ENCODE data around the gene CDH1. TPM values are rescaled to one million over a fixed set of nuclear protein-coding genes. Genes with fewer than 3 reads are reported as not detected.
A peak's percentile ranks its signal among the peaks of the same experiment; 100 is the strongest.

The CDH1 gene
- total RNA-seq, 1 experiment from 2014 or later, result 100 TPM

DNA sequence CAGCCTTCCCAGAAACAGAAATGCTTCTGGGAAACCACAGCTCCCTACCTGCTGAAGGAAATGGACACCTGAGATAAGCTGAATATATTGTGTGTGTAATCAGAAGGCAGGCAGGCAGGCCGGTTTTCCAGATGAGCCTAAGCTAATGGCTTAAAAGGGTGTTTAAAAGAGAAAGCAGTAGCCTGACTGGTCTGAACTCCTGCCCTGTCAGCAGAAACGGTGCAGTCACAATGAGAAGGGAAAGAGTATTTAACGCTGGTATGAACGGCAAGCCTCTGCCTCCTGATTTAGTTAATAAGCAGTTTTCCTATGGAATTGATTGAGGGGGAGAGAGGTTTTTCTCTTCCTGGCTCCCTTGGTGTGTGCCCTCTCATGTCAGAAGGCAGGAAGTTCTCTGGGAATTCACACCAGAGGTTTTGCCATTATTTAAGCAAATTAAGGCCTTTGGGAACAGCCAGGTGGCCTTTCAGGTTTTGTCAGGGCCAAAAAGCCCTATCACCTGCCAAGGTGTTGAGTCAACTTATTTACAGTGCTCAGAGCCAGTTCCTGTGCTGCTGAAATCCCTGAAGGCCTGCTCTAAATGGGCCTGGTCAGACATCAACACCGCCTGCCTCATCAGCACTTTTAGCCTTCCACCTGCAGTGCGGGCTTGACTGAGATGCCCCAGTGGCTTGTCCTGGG is 41.6 kb downstream of the CDH1 start:
- peaks cover 12% of the 10 kb centered on the region for H3K36me3 ChIP-seq (ENCODE audit: low read depth, low read length)
- H3K9me2 ChIP-seq (replicated peaks; ENCODE audit: low read length), result no peaks in the 10 kb centered on the region
- H3K27me3 ChIP-seq (ENCODE audit: low read length), result no peaks in the 10 kb centered on the region
- peak overlapping the region; percentile 33; the same call in 1 of the 2 replicates for H3K4me3 ChIP-seq (ENCODE audit: low read length)
- no TSS peak for BruUV-seq (replicated peaks)
- 0 out of 2 replicates have a peak overlapping the region, but pooled peaks have one; percentile 9 for H3K9ac ChIP-seq (ENCODE audit: low read length)
- DNase-seq (peak; percentile 87), ATAC-seq (peak; percentile 82)
- no peaks in the 10 kb centered on the region for H4K20me1 ChIP-seq (ENCODE audit: low read length)
- peaks cover 21% of the 10 kb centered on the region for H3K4me1 ChIP-seq (ENCODE audit: insufficient read depth, low read length)
- H2AFZ ChIP-seq (ENCODE audit: low read length), result no peak overlapping the region
- H3K27ac ChIP-seq (ENCODE audit: low read length), result peak overlapping the region; percentile 85
- ChIA-PET POLR2A (ENCODE audit: unreplicated experiment) (no interaction called here), CTCF (interaction anchor here (0.6 to 1.2 kb wide), 2 partner anchors 52 to 188 kb away, joined by 3 to 5 read pairs; no protein-coding TSS in a partner anchor)
- TF ChIP-seq EZH2phosphoT487 (IDR thresholded peaks at IDR 0.05; ENCODE audit: borderline replicate concordance, low read length), result no peak
- TF ChIP-seq, protein P1, sequence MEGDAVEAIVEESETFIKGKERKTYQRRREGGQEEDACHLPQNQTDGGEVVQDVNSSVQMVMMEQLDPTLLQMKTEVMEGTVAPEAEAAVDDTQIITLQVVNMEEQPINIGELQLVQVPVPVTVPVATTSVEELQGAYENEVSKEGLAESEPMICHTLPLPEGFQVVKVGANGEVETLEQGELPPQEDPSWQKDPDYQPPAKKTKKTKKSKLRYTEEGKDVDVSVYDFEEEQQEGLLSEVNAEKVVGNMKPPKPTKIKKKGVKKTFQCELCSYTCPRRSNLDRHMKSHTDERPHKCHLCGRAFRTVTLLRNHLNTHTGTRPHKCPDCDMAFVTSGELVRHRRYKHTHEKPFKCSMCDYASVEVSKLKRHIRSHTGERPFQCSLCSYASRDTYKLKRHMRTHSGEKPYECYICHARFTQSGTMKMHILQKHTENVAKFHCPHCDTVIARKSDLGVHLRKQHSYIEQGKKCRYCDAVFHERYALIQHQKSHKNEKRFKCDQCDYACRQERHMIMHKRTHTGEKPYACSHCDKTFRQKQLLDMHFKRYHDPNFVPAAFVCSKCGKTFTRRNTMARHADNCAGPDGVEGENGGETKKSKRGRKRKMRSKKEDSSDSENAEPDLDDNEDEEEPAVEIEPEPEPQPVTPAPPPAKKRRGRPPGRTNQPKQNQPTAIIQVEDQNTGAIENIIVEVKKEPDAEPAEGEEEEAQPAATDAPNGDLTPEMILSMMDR (conservative IDR thresholded peaks at IDR 0.05; ENCODE audit: low read depth, low read length), result no peak
- no peak for TF ChIP-seq EZH2 (IDR thresholded peaks at IDR 0.05; ENCODE audit: low read length, unreplicated experiment)
- peak overlapping the region; percentile 72 for H3K4me2 ChIP-seq (ENCODE audit: low read length)
- H3F3A ChIP-seq (ENCODE audit: low read length, unreplicated experiment), result no peaks in the 10 kb centered on the region
- H3K9me3 ChIP-seq (ENCODE audit: low read length), result no peaks in the 10 kb centered on the region
- intact Hi-C loops (cut with micrococcal nuclease), result loop anchor here (2.0 kb wide), 1 partner anchor 22 kb away; no protein-coding TSS in a partner anchor
- peaks cover 37% of the 10 kb centered on the region for H3K79me2 ChIP-seq (ENCODE audit: low read length)

DNA sequence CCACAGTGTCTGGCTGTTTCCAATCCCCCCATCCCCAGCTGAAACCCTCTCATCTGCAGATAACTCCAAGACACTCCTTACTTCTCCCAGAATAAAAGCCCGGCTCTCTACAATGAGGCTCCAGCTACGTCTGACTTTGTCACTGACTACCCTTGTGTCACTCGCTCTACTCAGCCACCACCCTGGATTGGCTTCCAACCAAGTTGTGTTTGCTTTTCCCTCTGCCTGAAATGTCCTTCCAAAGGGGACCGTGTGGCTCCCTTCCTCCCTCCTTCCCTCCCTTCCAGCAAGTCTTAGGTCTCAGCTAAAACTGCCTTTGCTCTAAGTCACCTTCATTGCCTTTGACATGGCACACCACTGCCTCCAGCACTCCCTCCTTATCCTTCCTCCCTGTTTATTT is 42.8 kb downstream of the CDH1 start:
- no peak overlapping the region for H2AFZ ChIP-seq (ENCODE audit: low read length)
- ChIA-PET POLR2A (ENCODE audit: unreplicated experiment) (no interaction called here), CTCF (no interaction called here)
- peaks cover 37% of the 10 kb centered on the region for H3K79me2 ChIP-seq (ENCODE audit: low read length)
- H3K9me2 ChIP-seq (replicated peaks; ENCODE audit: low read length), result no peaks in the 10 kb centered on the region
- no peak overlapping the region for H3K4me2 ChIP-seq (ENCODE audit: low read length)
- peaks cover 12% of the 10 kb centered on the region for H3K36me3 ChIP-seq (ENCODE audit: low read depth, low read length)
- H3K27ac ChIP-seq (ENCODE audit: low read length), result no peak overlapping the region
- H3K4me3 ChIP-seq (ENCODE audit: low read length), result no peak overlapping the region
- intact Hi-C loops (cut with micrococcal nuclease), result loop anchor here (2.0 kb wide), 1 partner anchor 23 kb away; no protein-coding TSS in a partner anchor
- ATAC-seq (no peak), DNase-seq (peak; percentile 24)
- H4K20me1 ChIP-seq (ENCODE audit: low read length), result no peaks in the 10 kb centered on the region
- no TSS peak for BruUV-seq (replicated peaks)
- H3F3A ChIP-seq (ENCODE audit: low read length, unreplicated experiment), result no peaks in the 10 kb centered on the region
- H3K9ac ChIP-seq (ENCODE audit: low read length), result no peak overlapping the region
- peaks cover 21% of the 10 kb centered on the region for H3K4me1 ChIP-seq (ENCODE audit: insufficient read depth, low read length)
- no peaks in the 10 kb centered on the region for H3K9me3 ChIP-seq (ENCODE audit: low read length)
- TF ChIP-seq, protein P1 (conservative IDR thresholded peaks at IDR 0.05; ENCODE audit: low read depth, low read length), result no peak
- TF ChIP-seq EZH2 (IDR thresholded peaks at IDR 0.05; ENCODE audit: low read length, unreplicated experiment), result no peak
- no peak for TF ChIP-seq EZH2phosphoT487 (IDR thresholded peaks at IDR 0.05; ENCODE audit: borderline replicate concordance, low read length)
- H3K27me3 ChIP-seq (ENCODE audit: low read length), result no peaks in the 10 kb centered on the region

GRCh38 chr16:68781784-68782183 is 44.7 kb downstream of the CDH1 start:
- H3K4me3 ChIP-seq (ENCODE audit: low read length), result no peak overlapping the region
- no peak overlapping the region for H3K4me2 ChIP-seq (ENCODE audit: low read length)
- no peaks in the 10 kb centered on the region for H3F3A ChIP-seq (ENCODE audit: low read length, unreplicated experiment)
- H3K27ac ChIP-seq (ENCODE audit: low read length), result no peak overlapping the region
- no peak overlapping the region for H2AFZ ChIP-seq (ENCODE audit: low read length)
- H3K27me3 ChIP-seq (ENCODE audit: low read length), result no peaks in the 10 kb centered on the region
- TF ChIP-seq EZH2 (IDR thresholded peaks at IDR 0.05; ENCODE audit: low read length, unreplicated experiment) (no peak), EZH2phosphoT487 (IDR thresholded peaks at IDR 0.05; ENCODE audit: borderline replicate concordance, low read length) (no peak)
- TF ChIP-seq, protein P1 (conservative IDR thresholded peaks at IDR 0.05; ENCODE audit: low read depth, low read length), result no peak
- intact Hi-C loops (cut with micrococcal nuclease), result no loop called here
- H3K9me3 ChIP-seq (ENCODE audit: low read length), result no peaks in the 10 kb centered on the region
- peaks cover 31% of the 10 kb centered on the region for H3K79me2 ChIP-seq (ENCODE audit: low read length)
- ChIA-PET CTCF (no interaction called here), POLR2A (ENCODE audit: unreplicated experiment) (no interaction called here)
- peaks cover 21% of the 10 kb centered on the region for H3K4me1 ChIP-seq (ENCODE audit: insufficient read depth, low read length)
- ATAC-seq (no peak), DNase-seq (no peak)
- peaks cover 9% of the 10 kb centered on the region for H3K36me3 ChIP-seq (ENCODE audit: low read depth, low read length)
- BruUV-seq (replicated peaks), result no TSS peak
- H3K9ac ChIP-seq (ENCODE audit: low read length), result no peak overlapping the region
- H3K9me2 ChIP-seq (replicated peaks; ENCODE audit: low read length), result no peaks in the 10 kb centered on the region
- no peaks in the 10 kb centered on the region for H4K20me1 ChIP-seq (ENCODE audit: low read length)

All from PC-3 (cell line).